Measurements from ENCODE around the gene HIP1. TPM values are rescaled to one million over a fixed set of nuclear protein-coding genes. Genes with fewer than 3 reads are reported as not detected.
"Not testable (repeated sequence)": the region's sequence is repeated elsewhere in the genome, so short reads cannot be mapped to it uniquely, and the experiment has no call there.

Gene HIP1
- total RNA-seq, 3 donors from 2014 or later, result 0.90 to 2.3 (median 1.3) TPM

DNA sequence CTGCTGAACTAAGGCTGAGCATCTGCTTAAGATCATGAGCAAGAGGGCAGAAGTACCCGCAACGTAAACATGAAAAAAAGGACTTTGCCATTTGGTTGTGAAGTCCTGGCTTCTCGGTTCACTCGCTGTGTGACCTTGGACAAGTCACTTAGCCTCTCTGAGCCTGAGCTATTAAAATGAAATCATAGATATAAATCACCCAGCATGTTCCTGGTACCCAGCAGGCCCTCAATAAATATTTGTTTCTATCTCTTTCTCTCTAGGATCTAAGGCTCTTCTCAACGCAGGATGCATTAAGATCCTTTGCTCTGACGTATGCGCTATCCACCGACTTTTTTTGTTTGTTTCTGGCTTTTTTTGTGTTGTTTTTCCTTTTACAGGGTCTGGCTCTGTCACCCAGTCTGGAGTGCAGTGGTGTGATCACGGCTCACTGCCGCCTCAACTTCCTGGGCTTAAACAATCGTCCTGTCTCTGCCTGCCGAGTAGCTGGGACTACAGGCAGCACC lies 6.7 kb downstream of the HIP1 start:
- no peak overlapping the region for H3K4me3 Mint-ChIP-seq
- no peak for DNase-seq
- peaks cover 23% of the 10 kb centered on the region for H3K4me1 Mint-ChIP-seq (ENCODE audit: low read depth)
- no peak for ATAC-seq
- no peaks in the 10 kb centered on the region for H3K36me3 Mint-ChIP-seq (ENCODE audit: insufficient read depth)
- H3K9me3 Mint-ChIP-seq, result no peaks in the 10 kb centered on the region
- H3K27me3 Mint-ChIP-seq (ENCODE audit: low read depth), result peaks cover 3% of the 10 kb centered on the region

GRCh38 chr7:75729851-75730274 lies 8.9 kb downstream of the HIP1 start:
- ATAC-seq (no peak), DNase-seq (no peak)
- no peaks in the 10 kb centered on the region for H3K36me3 Mint-ChIP-seq (ENCODE audit: insufficient read depth)
- H3K9me3 Mint-ChIP-seq, result no peaks in the 10 kb centered on the region
- H3K4me3 Mint-ChIP-seq, result no peak overlapping the region
- H3K27me3 Mint-ChIP-seq (ENCODE audit: low read depth), result no peaks in the 10 kb centered on the region
- peaks cover 23% of the 10 kb centered on the region for H3K4me1 Mint-ChIP-seq (ENCODE audit: low read depth)

DNA sequence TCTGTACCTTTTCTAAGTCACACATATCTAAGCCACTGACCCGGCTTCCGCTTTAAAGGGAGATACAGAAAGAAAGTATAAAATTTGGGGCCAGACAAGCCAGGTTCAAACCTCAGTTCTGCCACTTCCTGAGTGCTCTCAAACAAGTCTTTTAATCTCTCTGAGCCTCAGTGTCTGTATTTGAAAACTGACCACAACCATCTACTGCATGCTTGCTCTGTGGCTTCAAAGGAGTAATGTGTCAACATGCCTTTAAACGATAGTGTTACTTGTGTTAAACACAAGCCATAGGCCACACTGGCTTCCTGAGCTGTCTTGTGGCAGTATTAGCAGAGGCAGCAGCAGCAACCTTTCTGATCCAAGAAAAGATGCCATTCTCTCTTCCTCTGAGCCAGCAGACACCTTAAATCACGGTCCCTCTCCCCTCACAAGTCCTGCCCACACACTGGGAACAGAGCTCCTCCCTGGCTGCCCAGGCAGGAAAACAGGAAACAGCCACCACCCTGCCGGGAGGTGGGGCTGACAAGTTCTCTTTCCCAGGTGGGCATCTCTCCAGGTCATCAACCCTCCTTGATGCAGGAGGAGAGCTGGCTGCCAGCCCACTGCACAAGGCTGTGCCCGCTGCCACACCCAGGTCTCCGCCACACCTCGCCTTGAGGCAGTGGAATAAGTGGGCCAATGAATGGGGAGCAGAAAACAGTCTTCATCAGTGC lies 10.7 kb downstream of the HIP1 start:
- ATAC-seq (peak; percentile 27 to 63), DNase-seq (no peak)
- H3K27me3 Mint-ChIP-seq (ENCODE audit: low read depth), result no peaks in the 10 kb centered on the region
- no peaks in the 10 kb centered on the region for H3K36me3 Mint-ChIP-seq (ENCODE audit: insufficient read depth)
- peaks cover 23% of the 10 kb centered on the region for H3K4me1 Mint-ChIP-seq (ENCODE audit: low read depth)
- peak overlapping the region; percentile 24 for H3K4me3 Mint-ChIP-seq
- no peaks in the 10 kb centered on the region for H3K9me3 Mint-ChIP-seq

DNA sequence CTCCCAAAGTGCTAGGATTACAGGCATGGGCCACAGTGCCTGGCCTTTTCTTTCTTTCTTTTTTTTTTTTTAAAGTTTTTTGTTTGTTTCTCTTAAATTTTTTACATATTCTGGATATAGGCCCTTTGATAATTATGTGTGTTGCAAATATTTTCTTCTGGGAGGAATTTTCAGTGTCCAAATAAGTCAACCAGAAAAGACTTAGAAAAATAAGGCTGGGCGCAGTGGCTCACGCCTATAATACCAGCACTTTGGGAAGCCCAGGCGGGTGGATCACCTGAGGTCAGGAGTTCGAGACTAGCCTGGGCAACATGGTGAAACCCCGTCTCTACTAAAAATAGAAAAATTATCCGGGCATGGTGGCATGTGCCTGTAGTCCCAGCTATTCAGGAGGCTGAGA lies 11.4 kb downstream of the HIP1 start:
- not testable (repeated sequence) for H3K4me3 Mint-ChIP-seq; ATAC-seq; H3K27me3 Mint-ChIP-seq (ENCODE audit: low read depth); H3K9me3 Mint-ChIP-seq; DNase-seq; H3K36me3 Mint-ChIP-seq (ENCODE audit: insufficient read depth)
- H3K4me1 Mint-ChIP-seq (ENCODE audit: low read depth), result peaks cover 23% of the 10 kb centered on the region

- Mint-ChIP-seq H3K9me3 (no peaks in the 10 kb centered on the region), H3K4me1 (ENCODE audit: low read depth) (peaks cover 23% of the 10 kb centered on the region), H3K4me3 (no peak overlapping the region), H3K36me3 (ENCODE audit: insufficient read depth) (no peaks in the 10 kb centered on the region), H3K27me3 (ENCODE audit: low read depth) (no peaks in the 10 kb centered on the region)
- DNase-seq (no peak), ATAC-seq (no peak)
Measured at GRCh38 chr7:75725306-75725705, 13.4 kb downstream of the HIP1 start.

DNA sequence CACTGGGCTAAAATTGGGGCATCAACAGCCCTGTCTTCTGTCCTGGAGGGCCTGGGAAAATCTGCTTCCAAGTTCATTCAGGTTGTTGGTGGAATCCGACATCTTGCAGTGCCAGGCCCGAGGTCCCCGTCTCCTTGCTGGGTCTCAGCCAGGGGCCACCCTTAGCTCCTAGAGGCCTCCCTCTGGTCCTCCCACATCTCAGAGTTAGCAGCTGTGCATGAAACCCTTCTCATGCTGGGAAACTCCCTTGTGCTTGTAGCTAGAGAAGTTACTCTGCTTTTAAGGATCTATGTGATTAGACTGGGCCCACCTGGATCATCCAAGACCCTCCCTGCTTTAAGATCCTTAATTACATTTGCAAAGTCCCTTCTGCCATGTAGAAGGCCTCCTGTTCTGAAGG lies 15.3 kb downstream of the HIP1 start:
- H3K4me3 Mint-ChIP-seq, result no peak overlapping the region
- DNase-seq (no peak), ATAC-seq (no peak)
- no peaks in the 10 kb centered on the region for H3K27me3 Mint-ChIP-seq (ENCODE audit: low read depth)
- peaks cover 10% of the 10 kb centered on the region for H3K4me1 Mint-ChIP-seq (ENCODE audit: low read depth)
- no peaks in the 10 kb centered on the region for H3K36me3 Mint-ChIP-seq (ENCODE audit: insufficient read depth)
- H3K9me3 Mint-ChIP-seq, result no peaks in the 10 kb centered on the region

DNA sequence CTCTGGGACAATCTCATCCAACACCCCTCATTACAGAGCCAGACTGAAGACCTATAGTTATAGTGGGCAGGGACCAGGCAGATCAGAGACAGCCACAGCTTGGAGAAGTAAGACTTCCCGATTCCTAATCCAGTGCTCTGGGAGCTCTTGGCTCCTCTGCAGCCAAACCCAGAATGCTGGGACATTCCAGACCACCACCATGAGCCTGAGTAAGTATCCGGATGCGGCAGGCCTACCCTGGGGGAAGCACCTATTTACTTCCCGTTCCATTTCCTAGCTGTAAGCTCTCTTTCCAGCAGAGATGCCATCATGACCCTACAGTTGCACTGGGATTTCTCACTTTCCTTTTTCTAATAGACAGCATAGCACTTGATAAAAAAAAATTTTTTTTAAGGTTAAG lies 16.4 kb downstream of the HIP1 start:
- H3K4me1 Mint-ChIP-seq (ENCODE audit: low read depth), result peaks cover 2% of the 10 kb centered on the region
- ATAC-seq (no peak), DNase-seq (no peak)
- no peak overlapping the region for H3K4me3 Mint-ChIP-seq
- H3K9me3 Mint-ChIP-seq, result no peaks in the 10 kb centered on the region
- no peaks in the 10 kb centered on the region for H3K27me3 Mint-ChIP-seq (ENCODE audit: low read depth)
- H3K36me3 Mint-ChIP-seq (ENCODE audit: insufficient read depth), result no peaks in the 10 kb centered on the region

GRCh38 chr7:75721922-75722321 lies 16.8 kb downstream of the HIP1 start:
- not testable (repeated sequence) for DNase-seq; H3K9me3 Mint-ChIP-seq; H3K4me1 Mint-ChIP-seq (ENCODE audit: low read depth); H3K4me3 Mint-ChIP-seq; ATAC-seq; H3K36me3 Mint-ChIP-seq (ENCODE audit: insufficient read depth); H3K27me3 Mint-ChIP-seq (ENCODE audit: low read depth)

DNA sequence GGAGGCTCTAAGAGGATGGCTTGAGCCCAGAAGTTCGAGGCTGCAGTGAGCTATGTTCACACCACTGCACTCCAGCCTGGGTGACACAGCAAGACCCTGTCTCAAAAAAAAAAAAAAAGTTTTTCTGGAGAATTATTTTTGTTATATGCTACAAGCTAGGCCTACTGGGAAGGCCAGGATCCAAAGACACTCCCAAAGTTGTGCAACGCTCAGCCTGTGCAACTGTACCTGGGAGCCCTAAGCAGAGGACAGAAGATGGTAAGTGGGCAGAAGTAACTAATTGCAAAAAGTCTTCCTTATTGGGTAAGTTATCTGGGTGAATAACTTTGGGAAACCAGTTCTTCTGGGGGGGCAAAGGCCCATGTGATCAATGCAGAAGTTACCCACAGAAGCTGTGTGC lies 17.3 kb downstream of the HIP1 start:
- H3K4me3 Mint-ChIP-seq, result no peak overlapping the region
- no peaks in the 10 kb centered on the region for H3K27me3 Mint-ChIP-seq (ENCODE audit: low read depth)
- DNase-seq (no peak), ATAC-seq (no peak)
- no peaks in the 10 kb centered on the region for H3K36me3 Mint-ChIP-seq (ENCODE audit: insufficient read depth)
- H3K4me1 Mint-ChIP-seq (ENCODE audit: low read depth), result peaks cover 2% of the 10 kb centered on the region
- no peaks in the 10 kb centered on the region for H3K9me3 Mint-ChIP-seq

- ATAC-seq (no peak), DNase-seq (no peak)
- Mint-ChIP-seq H3K9me3 (no peaks in the 10 kb centered on the region), H3K27me3 (ENCODE audit: low read depth) (no peaks in the 10 kb centered on the region), H3K4me3 (no peak overlapping the region), H3K4me1 (ENCODE audit: low read depth) (no peaks in the 10 kb centered on the region), H3K36me3 (ENCODE audit: insufficient read depth) (no peaks in the 10 kb centered on the region)
Measured at GRCh38 chr7:75719626-75720025, 19.1 kb downstream of the HIP1 start.

GRCh38 chr7:75718390-75719031 lies 20.2 kb downstream of the HIP1 start:
- Mint-ChIP-seq H3K4me1 (ENCODE audit: low read depth) (no peaks in the 10 kb centered on the region), H3K4me3 (no peak overlapping the region), H3K27me3 (ENCODE audit: low read depth) (no peaks in the 10 kb centered on the region), H3K36me3 (ENCODE audit: insufficient read depth) (no peaks in the 10 kb centered on the region), H3K9me3 (no peaks in the 10 kb centered on the region)
- no peak for ATAC-seq
- no peak for DNase-seq

- not testable (repeated sequence) for H3K9me3 Mint-ChIP-seq; H3K27me3 Mint-ChIP-seq (ENCODE audit: low read depth); H3K36me3 Mint-ChIP-seq (ENCODE audit: insufficient read depth); DNase-seq; H3K4me3 Mint-ChIP-seq; ATAC-seq; H3K4me1 Mint-ChIP-seq (ENCODE audit: low read depth)
Measured at GRCh38 chr7:75717746-75718145, 21.0 kb downstream of the HIP1 start.

DNA sequence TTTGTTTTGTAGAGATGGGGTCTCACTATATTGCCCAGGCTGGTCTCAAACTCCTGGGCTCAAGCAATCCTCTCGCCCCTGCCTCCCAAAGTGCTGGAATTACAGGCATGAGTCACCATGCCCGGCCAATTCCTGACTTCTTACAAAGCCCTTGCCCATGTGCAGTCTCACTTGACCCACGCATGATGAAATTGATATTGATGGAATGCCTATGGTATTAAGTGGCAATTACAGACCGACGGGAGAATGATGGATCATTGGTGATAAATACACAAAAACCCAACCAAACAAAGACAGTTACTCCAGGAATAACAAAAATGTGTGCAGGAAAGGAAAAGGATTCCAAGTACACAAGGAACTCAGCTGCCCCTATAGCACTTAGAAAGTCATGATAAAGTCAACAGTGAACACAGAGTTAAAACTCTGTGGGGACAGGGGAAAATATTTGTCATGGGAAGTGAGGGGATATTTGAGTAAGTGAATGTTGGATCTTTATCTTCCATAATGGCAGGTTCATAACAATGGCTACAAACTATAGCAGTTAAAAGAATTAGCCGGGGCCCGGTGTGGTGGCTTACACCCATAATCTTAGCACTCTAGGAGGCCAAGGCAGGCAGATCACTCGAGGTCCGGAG lies 21.6 kb downstream of the HIP1 start:
- Mint-ChIP-seq H3K4me1 (ENCODE audit: low read depth) (peaks cover 7% of the 10 kb centered on the region), H3K27me3 (ENCODE audit: low read depth) (no peaks in the 10 kb centered on the region)

DNA sequence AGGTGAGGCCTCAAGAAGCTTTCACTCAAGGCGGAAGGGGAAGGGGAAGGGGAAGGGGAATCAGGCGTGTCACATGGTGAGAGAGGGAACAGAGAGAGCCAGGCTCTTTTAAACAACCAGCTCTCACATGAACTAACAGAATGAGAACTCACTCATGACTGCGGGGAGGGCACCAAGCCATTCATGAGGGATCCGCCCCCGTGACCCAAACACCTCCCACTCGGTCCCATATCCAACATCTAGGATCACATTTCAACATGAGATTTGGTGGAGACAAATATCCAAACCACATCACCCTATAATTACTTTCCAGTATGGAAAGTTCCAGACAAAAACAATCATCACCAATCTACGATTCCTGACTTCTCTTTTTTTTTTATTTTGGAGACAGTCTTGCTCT lies 22.9 kb downstream of the HIP1 start:
- no peak for ATAC-seq
- H3K27me3 Mint-ChIP-seq (ENCODE audit: low read depth), result no peaks in the 10 kb centered on the region
- peaks cover 4% of the 10 kb centered on the region for H3K36me3 Mint-ChIP-seq (ENCODE audit: insufficient read depth)
- peaks cover 10% of the 10 kb centered on the region for H3K4me1 Mint-ChIP-seq (ENCODE audit: low read depth)
- H3K4me3 Mint-ChIP-seq, result no peak overlapping the region
- DNase-seq, result no peak
- H3K9me3 Mint-ChIP-seq, result peaks cover 6% of the 10 kb centered on the region

More for the DNA sequence above, 21.6 kb downstream of the HIP1 start:
- Mint-ChIP-seq H3K4me3 (no peak overlapping the region), H3K36me3 (ENCODE audit: insufficient read depth) (no peaks in the 10 kb centered on the region), H3K9me3 (no peaks in the 10 kb centered on the region)
- DNase-seq (no peak), ATAC-seq (no peak)
